ENCODE data around the gene TNFAIP6. TPM values are rescaled to one million over a fixed set of nuclear protein-coding genes. Genes with fewer than 3 reads are reported as not detected.

The TNFAIP6 gene
- total RNA-seq, 4 donors from 2014 or later = 0.57 to 5.9 (median 3.9) TPM

Small RNAs within 50 kb of the gene (small RNA-seq; reads per million reads assigned to genes)
- not detected for gene MIR4773-1
- gene RN7SL124P = not detected

Other genes with a start within 250 kb of the TNFAIP6 start
- 10 to 100 TPM in 1 of 4 donors, 1 to 10 TPM in 3; 6.4 to 12.2 (median 7.6) TPM for gene RBM43, start 95.7 kb upstream of the TNFAIP6 start, total RNA-seq
- gene NMI, start 67.9 kb upstream of the TNFAIP6 start, total RNA-seq = 10 to 100 TPM in 3 of 4 donors, 1 to 10 TPM in 1; 9.9 to 26.5 (median 12.3) TPM
- gene RIF1, start 52.3 kb downstream of the TNFAIP6 start, total RNA-seq = 10 to 100 TPM; 35.7 to 55.9 (median 37.2) TPM